Renal cortex interstitium (tissue), 11 donors: Measurements from ENCODE around the gene SP1. TPM values are rescaled to one million over a fixed set of nuclear protein-coding genes. Genes with fewer than 3 reads are reported as not detected.

Experiments used
- DNase-seq, 11 donors: peaks; one replicate each; pipeline ENCODE4 v3.0.0-alpha.2; 2013; ENCODE audit warnings: low read depth in 9 of 11, low spot score in 4 of 11; ENCODE audit errors: extremely low read depth in 1 of 11
- polyA plus RNA-seq, 3 donors: library from polyadenylated mRNA; unstranded; fragments of 120-200 nt; gene quantifications; one replicate each; pipeline ENCODE4 v1.2.1, GENCODE V29; 2013; ENCODE audit not compliant: insufficient read length in 3 of 3

SP1 gene
- polyA plus RNA-seq, 3 donors, result 74.4 to 86.0 (median 83.6) TPM

DNA sequence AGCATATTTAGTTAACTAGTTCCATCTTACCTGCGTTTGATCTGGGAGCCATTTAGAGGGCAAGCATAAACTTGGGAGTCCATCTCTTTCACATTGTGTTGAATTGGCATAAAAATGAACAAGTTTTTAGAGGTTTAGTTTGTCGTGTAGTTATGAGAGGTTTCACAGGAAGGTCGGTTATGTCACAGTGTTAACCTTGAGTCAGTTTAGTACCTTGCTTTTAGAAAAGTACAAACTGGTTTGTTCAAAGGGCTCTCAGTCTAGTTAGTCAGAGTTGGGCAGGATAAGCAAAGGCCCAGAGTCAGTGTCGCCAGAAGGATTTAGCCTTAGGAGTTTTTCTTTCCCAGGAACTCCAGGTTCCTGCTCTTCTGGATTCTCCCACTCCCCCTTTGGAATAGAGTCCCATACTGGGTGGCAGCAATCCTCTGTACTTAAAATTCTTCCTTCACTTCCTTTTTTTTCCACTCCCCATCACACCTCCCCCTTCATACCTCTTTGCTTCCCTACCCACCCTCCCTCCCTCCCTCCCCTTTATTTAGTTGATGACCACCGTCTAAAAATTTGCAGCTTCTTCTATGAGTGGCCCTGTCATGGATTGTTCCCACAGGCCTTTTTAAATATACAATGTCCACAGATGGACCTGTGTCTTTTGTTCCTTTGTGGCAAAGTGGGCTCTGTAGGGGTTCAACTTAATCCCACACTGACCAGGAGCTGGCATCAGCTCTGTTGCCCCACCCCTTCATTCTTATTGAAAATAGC, 84.0 kb downstream of the SP1 start:
- no peak for DNase-seq

- DNase-seq, result no peak
Measured at GRCh38 chr12:53464685-53465418, 84.9 kb downstream of the SP1 start.

GRCh38 chr12:53465679-53466078, 85.7 kb downstream of the SP1 start:
- no peak for DNase-seq

Other genes with a start within 250 kb of the SP1 start
- gene ZNF740, start 199.5 kb upstream of the SP1 start, polyA plus RNA-seq, result 10 to 100 TPM; 73.3 to 78.5 (median 74.5) TPM
- gene CSAD, start 199.3 kb upstream of the SP1 start, polyA plus RNA-seq, result 100 to 1,000 TPM in 1 of 3 donors, 10 to 100 TPM in 2; 44.3 to 111 (median 47.0) TPM
- 1 to 10 TPM; 1.4 to 2.3 (median 1.5) TPM for gene ITGB7, start 172.9 kb upstream of the SP1 start, polyA plus RNA-seq
- 10 to 100 TPM; 28.4 to 36.6 (median 31.4) TPM for gene RARG, start 148.0 kb upstream of the SP1 start, polyA plus RNA-seq
- 10 to 100 TPM; 11.6 to 13.0 (median 12.5) TPM for gene ESPL1, start 111.9 kb upstream of the SP1 start, polyA plus RNA-seq
- 100 to 1,000 TPM; 594 to 736 (median 735) TPM for gene PFDN5, start 84.6 kb upstream of the SP1 start, polyA plus RNA-seq
- gene MYG1, start 80.5 kb upstream of the SP1 start, polyA plus RNA-seq, result 10 to 100 TPM; 45.0 to 57.6 (median 53.7) TPM
- gene AAAS, start 58.6 kb upstream of the SP1 start, polyA plus RNA-seq, result 10 to 100 TPM; 78.6 to 96.1 (median 82.0) TPM
- under 1 TPM in 2 of 3 donors, not detected in 1; 0.20 to 0.23 TPM for gene SP7, start 43.8 kb upstream of the SP1 start, polyA plus RNA-seq
- gene AMHR2, start 43.7 kb downstream of the SP1 start, polyA plus RNA-seq, result under 1 TPM; 0.26 to 0.30 (median 0.29) TPM
- gene PRR13, start 61.6 kb downstream of the SP1 start, polyA plus RNA-seq, result 100 to 1,000 TPM; 164 to 186 (median 169) TPM
- 1,000 to 10,000 TPM; 1,105 to 1,163 (median 1,124) TPM for gene PCBP2, start 71.9 kb downstream of the SP1 start, polyA plus RNA-seq
- gene MAP3K12, start 119.3 kb downstream of the SP1 start, polyA plus RNA-seq, result 10 to 100 TPM; 25.6 to 42.5 (median 26.1) TPM
- gene TARBP2, start 121.1 kb downstream of the SP1 start, polyA plus RNA-seq, result 10 to 100 TPM; 43.4 to 54.1 (median 49.4) TPM
- under 1 TPM; 0.47 to 1.00 (median 0.81) TPM for gene NPFF, start 127.3 kb downstream of the SP1 start, polyA plus RNA-seq
- 10 to 100 TPM; 41.3 to 43.9 (median 43.6) TPM for gene ATF7, start 246.2 kb downstream of the SP1 start, polyA plus RNA-seq